ENCODE results near the gene RGS1.

RGS1 gene

DNA sequence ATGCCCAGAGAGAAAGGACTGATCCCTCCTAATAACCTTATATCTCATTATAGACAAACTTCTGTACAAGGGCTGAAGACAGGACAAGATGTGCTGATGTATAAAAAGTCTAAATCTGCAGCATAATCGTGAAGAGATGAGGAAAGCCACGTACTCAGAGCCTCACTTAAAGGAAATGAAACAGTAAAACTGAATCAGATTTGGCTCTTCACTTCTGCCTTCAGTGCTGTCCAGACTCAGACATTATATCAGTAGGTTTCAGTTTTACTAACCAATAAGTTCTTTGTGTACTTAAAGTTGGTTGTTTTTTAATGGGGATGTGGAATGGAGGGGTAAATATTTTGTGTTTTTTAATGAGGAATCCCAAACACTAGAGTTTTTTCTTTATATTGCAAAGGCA, 45.3 kb upstream of the RGS1 start:
- no peak for TF ChIP-seq SIN3A (IDR thresholded peaks at IDR 0.05; ENCODE audit: borderline replicate concordance, insufficient read depth, low read length)
- TF ChIP-seq FOXP2 (optimal IDR thresholded peaks at IDR 0.05; ENCODE audit: borderline replicate concordance, extremely low read depth, extremely low read length, insufficient read depth), result no peak
- TF ChIP-seq, protein P1, sequence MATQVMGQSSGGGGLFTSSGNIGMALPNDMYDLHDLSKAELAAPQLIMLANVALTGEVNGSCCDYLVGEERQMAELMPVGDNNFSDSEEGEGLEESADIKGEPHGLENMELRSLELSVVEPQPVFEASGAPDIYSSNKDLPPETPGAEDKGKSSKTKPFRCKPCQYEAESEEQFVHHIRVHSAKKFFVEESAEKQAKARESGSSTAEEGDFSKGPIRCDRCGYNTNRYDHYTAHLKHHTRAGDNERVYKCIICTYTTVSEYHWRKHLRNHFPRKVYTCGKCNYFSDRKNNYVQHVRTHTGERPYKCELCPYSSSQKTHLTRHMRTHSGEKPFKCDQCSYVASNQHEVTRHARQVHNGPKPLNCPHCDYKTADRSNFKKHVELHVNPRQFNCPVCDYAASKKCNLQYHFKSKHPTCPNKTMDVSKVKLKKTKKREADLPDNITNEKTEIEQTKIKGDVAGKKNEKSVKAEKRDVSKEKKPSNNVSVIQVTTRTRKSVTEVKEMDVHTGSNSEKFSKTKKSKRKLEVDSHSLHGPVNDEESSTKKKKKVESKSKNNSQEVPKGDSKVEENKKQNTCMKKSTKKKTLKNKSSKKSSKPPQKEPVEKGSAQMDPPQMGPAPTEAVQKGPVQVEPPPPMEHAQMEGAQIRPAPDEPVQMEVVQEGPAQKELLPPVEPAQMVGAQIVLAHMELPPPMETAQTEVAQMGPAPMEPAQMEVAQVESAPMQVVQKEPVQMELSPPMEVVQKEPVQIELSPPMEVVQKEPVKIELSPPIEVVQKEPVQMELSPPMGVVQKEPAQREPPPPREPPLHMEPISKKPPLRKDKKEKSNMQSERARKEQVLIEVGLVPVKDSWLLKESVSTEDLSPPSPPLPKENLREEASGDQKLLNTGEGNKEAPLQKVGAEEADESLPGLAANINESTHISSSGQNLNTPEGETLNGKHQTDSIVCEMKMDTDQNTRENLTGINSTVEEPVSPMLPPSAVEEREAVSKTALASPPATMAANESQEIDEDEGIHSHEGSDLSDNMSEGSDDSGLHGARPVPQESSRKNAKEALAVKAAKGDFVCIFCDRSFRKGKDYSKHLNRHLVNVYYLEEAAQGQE (IDR thresholded peaks at IDR 0.05; ENCODE audit: insufficient read depth in 1 of 2, low read depth in 2 of 2, low read length in 2 of 2), result no peak
- no peak for TF ChIP-seq TAF1 (IDR thresholded peaks at IDR 0.05; ENCODE audit: borderline replicate concordance, insufficient read depth, low read length)

DNA sequence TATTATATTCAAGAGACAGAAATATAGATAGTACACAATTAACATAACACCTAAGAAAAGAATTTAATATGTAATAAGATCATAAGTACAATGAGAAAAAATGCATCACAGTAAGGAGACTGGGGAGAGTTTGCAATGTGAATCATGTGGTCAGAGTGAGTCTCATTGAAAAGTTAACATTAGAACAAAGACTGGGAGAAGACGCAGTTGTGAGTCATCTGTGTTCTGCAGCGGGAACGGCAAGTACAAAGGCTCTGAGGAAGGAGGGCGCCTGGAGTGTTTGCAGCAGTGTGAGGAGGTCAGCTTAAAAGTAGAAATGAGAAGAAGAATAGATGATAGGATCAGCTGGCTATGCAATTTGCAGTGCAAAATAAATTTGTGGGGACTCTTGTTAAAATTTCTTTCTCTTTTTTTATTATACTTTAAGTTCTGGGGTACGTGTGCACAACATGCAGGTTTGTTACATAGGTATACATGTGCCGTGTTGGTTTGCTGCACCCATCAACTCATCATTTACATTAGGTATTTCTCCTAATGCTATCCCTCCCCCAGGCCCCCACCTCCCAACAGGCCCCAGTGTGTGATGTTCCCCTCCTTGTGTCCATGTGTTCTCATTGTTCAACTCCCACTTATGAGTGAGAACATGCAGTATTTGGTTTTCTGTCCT, 44.4 kb upstream of the RGS1 start:
- TF ChIP-seq, protein P1 (IDR thresholded peaks at IDR 0.05; ENCODE audit: insufficient read depth in 1 of 2, low read depth in 2 of 2, low read length in 2 of 2), result peak in 1 of 2 experiments; percentile 21; a peak in 1 of 4 replicates

DNA sequence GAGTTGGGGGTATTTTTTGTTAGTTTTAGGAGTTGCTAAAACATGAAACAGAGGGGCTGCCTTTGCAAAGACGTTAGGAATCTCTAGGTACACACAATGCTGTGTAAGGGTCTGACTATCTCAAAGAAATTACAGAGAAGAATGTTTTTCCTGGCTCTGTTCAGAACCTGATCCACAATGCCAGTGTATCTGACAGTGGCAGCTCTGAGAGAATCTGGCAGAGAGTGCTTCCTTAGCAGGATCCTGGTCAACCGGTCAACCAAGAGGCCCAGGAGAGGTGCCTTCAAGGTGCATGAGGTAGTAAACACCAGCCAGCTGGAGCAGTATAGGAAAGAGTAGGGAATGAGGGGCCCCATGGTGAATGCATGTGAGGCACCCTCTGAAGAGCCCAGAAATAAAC, 40.9 kb upstream of the RGS1 start:
- TF ChIP-seq SIN3A (IDR thresholded peaks at IDR 0.05; ENCODE audit: borderline replicate concordance, insufficient read depth, low read length), result no peak
- no peak for TF ChIP-seq TAF1 (IDR thresholded peaks at IDR 0.05; ENCODE audit: borderline replicate concordance, insufficient read depth, low read length)
- TF ChIP-seq POLR2AphosphoS5 (IDR thresholded peaks at IDR 0.05; ENCODE audit: low read depth, low read length), result no peak
- TF ChIP-seq, protein P1 (IDR thresholded peaks at IDR 0.05; ENCODE audit: insufficient read depth in 1 of 2, low read depth in 2 of 2, low read length in 2 of 2), result no peak
- no peak for TF ChIP-seq FOXP2 (optimal IDR thresholded peaks at IDR 0.05; ENCODE audit: borderline replicate concordance, extremely low read depth, extremely low read length, insufficient read depth)

DNA sequence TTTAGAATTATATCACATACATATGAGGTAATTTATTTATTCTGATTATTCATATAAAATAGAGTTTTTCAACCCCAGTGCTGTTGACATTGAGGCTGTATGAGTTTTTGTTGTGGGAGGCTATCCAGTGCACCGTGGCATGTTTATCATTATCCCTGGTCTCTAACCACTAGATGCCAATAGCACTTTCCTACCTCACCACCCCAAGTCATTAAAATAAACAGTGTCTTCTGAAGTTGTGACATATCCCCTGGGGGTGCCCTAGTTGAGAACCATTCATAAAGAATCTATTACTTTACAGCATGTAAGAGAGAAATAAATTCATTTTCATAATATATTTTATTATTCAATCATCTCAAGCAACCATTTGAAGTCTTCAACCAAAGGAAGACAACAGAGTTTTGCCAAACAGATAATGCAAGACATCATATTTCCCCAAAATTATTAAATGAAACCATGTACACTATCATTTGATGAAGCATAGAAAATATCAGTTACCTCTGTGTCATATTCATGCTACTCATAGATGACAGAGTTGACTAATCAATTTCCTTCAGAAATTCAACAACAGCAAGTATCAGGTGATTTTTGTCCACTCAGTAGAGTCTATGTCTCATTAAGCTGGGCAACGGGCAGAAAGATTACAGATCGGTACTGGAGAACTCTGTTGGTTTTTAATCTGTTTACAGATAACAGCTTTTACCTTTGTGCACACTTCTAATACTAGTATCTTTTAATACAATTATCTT, 39.5 kb upstream of the RGS1 start:
- TF ChIP-seq, protein P1 (IDR thresholded peaks at IDR 0.05; ENCODE audit: insufficient read depth in 1 of 2, low read depth in 2 of 2, low read length in 2 of 2), result no peak
- TF ChIP-seq SIN3A (IDR thresholded peaks at IDR 0.05; ENCODE audit: borderline replicate concordance, insufficient read depth, low read length) (no peak), POLR2AphosphoS5 (IDR thresholded peaks at IDR 0.05; ENCODE audit: low read depth, low read length) (no peak), TAF1 (IDR thresholded peaks at IDR 0.05; ENCODE audit: borderline replicate concordance, insufficient read depth, low read length) (no peak), FOXP2 (optimal IDR thresholded peaks at IDR 0.05; ENCODE audit: borderline replicate concordance, extremely low read depth, extremely low read length, insufficient read depth) (no peak)
